Cardiac muscle cell (in vitro differentiated cells and primary cell): ENCODE results near the gene SIGLEC6. TPM values are rescaled to one million over a fixed set of nuclear protein-coding genes. Genes with fewer than 3 reads are reported as not detected.

ENCODE experiments used
- DNase-seq, 2 donors: peaks; one replicate each; pipeline versions ENCODE4 v3.0.0 to v3.0.0-alpha.2; 2010 to 2017; ENCODE audit warnings: low read depth in 1 of 2, low spot score in 1 of 2
- H3K27ac ChIP-seq: fragments of 200-600 bp; sonication (generic); 2 replicates; pipeline ENCODE4 v1.5.1; 2016
- H3K27me3 ChIP-seq: fragments of 200-600 bp; sonication (generic); 2 replicates; pipeline ENCODE4 v1.6.0; 2016; ENCODE audit warnings: control low read depth
- H3K36me3 ChIP-seq: fragments of 200-600 bp; sonication (generic); 2 replicates; pipeline ENCODE4 v1.5.1; 2016; ENCODE audit warnings: control low read depth
- H3K4me1 ChIP-seq: fragments of 200-600 bp; sonication (generic); 2 replicates; pipeline ENCODE4 v1.8.1; 2017; ENCODE audit warnings: low read depth, mild to moderate bottlenecking, mixed run types
- H3K4me3 ChIP-seq: fragments of 200-600 bp; sonication (generic); 2 replicates; pipeline ENCODE4 v1.5.1; 2016; ENCODE audit warnings: mild to moderate bottlenecking
- H3K9me3 ChIP-seq: fragments of 200-600 bp; sonication (generic); 2 replicates; pipeline ENCODE4 v1.5.1; 2017; ENCODE audit warnings: low read depth, mild to moderate bottlenecking, control low read depth
- polyA plus RNA-seq: library from polyadenylated mRNA; unstranded; fragments of >200 nt; fragmentation: Nextera tagmentation; extraction: Ambion mirVana; gene quantifications from 2 replicates; pipeline ENCODE4 v1.2.1, GENCODE V29; 2016
- total RNA-seq: library from RNA; depleted of rRNA; stranded (reverse); fragments of >200 nt; gene quantifications from 2 replicates; pipeline ENCODE4 v1.2.3, GENCODE V29; 2016
- TF ChIP-seq, protein P1 (sequence below): IDR thresholded peaks from 2 replicates; pipeline ENCODE4 v1.5.1; 2012; ENCODE audit warnings: low read depth, mild to moderate bottlenecking, low read length

SIGLEC6 gene
- total and polyA plus RNA-seq, 2 experiments from 2014 or later = not detected

DNA sequence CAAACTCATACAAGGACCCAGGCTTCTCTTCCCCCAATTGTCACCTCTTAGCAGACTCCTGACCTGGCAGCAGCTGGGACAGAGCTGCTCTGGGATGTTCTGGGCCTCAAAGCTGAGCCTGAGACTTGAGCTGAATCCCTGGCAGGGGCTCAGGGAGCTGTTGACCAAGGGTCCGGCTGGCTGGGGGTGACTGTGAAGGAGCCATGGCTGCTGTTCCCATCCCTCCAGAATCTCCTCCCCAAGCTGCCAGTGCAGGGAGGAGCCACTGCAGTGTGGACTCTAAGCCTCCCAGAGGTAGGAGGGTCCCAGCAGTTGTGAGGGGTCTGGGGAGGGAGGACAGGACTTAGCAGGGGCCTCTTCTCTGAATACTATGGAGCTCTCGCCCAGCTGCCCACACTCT lies 2.2 kb downstream of the SIGLEC6 start:
- Histone ChIP-seq H3K27ac (no peak overlapping the region), H3K36me3 (no peaks in the 10 kb centered on the region), H3K4me1 (no peaks in the 10 kb centered on the region), H3K27me3 (no peaks in the 10 kb centered on the region), H3K4me3 (no peak overlapping the region), H3K9me3 (no peaks in the 10 kb centered on the region)
- DNase-seq = no peak
- TF ChIP-seq, protein P1, sequence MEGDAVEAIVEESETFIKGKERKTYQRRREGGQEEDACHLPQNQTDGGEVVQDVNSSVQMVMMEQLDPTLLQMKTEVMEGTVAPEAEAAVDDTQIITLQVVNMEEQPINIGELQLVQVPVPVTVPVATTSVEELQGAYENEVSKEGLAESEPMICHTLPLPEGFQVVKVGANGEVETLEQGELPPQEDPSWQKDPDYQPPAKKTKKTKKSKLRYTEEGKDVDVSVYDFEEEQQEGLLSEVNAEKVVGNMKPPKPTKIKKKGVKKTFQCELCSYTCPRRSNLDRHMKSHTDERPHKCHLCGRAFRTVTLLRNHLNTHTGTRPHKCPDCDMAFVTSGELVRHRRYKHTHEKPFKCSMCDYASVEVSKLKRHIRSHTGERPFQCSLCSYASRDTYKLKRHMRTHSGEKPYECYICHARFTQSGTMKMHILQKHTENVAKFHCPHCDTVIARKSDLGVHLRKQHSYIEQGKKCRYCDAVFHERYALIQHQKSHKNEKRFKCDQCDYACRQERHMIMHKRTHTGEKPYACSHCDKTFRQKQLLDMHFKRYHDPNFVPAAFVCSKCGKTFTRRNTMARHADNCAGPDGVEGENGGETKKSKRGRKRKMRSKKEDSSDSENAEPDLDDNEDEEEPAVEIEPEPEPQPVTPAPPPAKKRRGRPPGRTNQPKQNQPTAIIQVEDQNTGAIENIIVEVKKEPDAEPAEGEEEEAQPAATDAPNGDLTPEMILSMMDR = no peak

DNA sequence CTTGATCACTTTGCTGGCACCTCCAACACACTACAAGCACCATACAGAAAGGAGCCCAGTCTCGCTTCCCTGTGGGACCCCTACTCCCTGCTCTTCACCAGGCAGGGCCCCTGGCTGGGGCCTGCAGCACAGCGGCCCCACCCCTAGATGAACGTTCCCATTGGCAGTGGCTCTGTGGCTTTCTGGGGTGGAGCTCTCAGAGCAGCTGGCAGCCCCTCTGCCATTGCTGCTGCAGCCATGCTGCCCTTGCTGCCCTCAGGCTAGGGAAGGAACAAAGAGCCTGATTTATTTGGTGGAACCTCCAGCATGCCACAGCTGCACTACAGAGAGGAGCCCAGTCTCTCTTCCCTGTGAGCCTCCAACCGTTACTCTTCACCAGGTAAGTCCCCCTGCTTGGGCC lies 5.8 kb downstream of the SIGLEC6 start:
- Histone ChIP-seq H3K27ac (no peak overlapping the region), H3K4me3 (no peak overlapping the region), H3K27me3 (no peaks in the 10 kb centered on the region), H3K36me3 (no peaks in the 10 kb centered on the region), H3K4me1 (no peaks in the 10 kb centered on the region), H3K9me3 (no peaks in the 10 kb centered on the region)
- no peak for DNase-seq
- TF ChIP-seq, protein P1 = no peak

DNA sequence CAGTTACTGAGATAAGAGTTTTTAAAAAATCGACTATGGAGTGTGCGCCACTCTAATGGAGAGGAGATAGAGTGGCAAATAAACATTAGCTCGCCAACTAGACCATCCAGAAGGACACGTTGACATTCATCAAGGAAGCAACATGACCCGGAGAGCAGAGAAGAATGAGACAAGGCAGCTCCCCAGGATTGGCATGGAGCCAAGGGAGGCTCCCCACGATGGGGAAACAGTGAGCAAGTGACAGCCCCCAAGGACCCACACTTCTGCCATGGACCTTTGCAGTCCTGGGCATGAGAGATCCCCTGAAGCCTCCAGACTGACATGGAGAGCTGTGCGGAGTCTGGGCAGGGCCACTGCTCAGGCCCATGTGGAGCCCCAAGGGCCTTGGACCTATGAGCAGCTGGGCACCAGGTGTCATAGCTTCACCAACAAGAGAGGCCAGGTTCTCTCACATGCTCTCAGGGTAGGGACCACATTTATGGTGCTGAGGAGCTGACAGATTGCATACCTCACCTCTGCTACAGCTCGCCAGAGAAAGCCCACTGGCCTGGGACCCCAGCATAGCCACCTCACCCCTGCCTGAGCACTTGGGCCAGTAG lies 6.7 kb downstream of the SIGLEC6 start:
- Histone ChIP-seq H3K27me3 (no peaks in the 10 kb centered on the region), H3K27ac (no peak overlapping the region), H3K4me1 (no peaks in the 10 kb centered on the region), H3K4me3 (no peak overlapping the region), H3K36me3 (no peaks in the 10 kb centered on the region), H3K9me3 (no peaks in the 10 kb centered on the region)
- TF ChIP-seq, protein P1 = no peak
- DNase-seq = no peak

DNA sequence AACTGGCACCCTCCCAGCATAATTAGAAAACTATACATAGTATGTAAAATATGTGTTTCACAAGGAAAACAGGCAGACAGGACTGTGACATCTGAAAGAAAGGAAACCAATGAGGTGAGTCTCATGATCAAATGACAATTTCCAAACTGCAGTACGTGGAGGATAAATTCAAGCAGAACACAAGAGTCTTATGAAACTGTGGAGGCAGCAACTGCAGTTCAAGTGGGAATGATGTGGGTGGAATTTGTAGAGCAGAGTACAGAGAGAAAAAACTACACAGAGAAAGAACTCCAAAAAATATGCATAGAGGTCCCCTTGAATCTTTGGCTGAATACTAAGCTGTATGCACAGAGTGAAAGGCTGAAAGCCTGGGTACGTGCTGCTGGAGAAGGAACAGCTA lies 9.7 kb downstream of the SIGLEC6 start:
- TF ChIP-seq, protein P1 = no peak
- no peaks in the 10 kb centered on the region for H3K36me3 ChIP-seq
- no peaks in the 10 kb centered on the region for H3K9me3 ChIP-seq
- no peak overlapping the region for H3K27ac ChIP-seq
- H3K4me3 ChIP-seq = no peak overlapping the region
- no peaks in the 10 kb centered on the region for H3K4me1 ChIP-seq
- H3K27me3 ChIP-seq = no peaks in the 10 kb centered on the region
- no peak for DNase-seq

DNA sequence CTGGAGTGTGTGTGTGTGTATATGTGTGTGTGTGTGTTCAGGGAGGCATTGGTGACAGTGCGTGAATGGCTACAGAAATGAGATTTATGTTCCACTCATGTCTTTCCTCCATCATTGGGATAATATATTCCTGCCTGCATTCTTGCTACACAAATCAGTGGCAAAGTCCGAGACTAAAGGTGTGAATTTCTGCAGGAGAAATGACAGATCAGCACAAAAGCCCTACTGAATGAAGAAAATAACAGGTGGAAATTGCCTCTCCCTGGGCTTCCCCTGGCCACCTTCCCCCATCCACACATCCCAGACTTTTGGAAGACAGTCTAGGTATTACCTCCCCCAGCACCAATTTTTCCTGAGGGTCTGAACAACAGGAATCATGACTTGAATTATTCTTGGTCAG lies 10.1 kb downstream of the SIGLEC6 start:
- no peak overlapping the region for H3K4me3 ChIP-seq
- no peaks in the 10 kb centered on the region for H3K27me3 ChIP-seq
- no peaks in the 10 kb centered on the region for H3K36me3 ChIP-seq
- TF ChIP-seq, protein P1 = no peak
- H3K27ac ChIP-seq = no peak overlapping the region
- H3K4me1 ChIP-seq = no peaks in the 10 kb centered on the region
- no peaks in the 10 kb centered on the region for H3K9me3 ChIP-seq
- no peak for DNase-seq

DNA sequence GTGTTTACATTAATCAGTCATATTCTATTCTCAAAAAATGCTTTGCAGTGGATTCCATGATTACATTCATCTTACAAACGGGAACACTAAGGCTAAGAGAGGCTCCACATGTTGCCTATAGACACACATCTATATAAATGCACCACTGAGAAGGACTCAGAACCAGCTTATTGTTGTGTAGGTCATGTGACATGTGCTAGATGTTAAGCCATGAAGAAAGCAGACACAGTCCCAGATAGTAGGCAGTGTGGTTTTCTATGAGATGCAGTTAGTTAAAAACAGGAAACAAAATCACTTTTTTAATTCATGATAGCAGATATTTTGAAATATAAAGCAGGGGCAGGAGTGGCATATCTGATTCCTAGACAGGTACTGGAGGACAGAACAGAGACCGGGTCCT lies 10.7 kb downstream of the SIGLEC6 start:
- Histone ChIP-seq H3K9me3 (no peaks in the 10 kb centered on the region), H3K27me3 (no peaks in the 10 kb centered on the region), H3K27ac (no peak overlapping the region), H3K36me3 (no peaks in the 10 kb centered on the region), H3K4me3 (no peak overlapping the region), H3K4me1 (no peaks in the 10 kb centered on the region)
- DNase-seq = no peak
- TF ChIP-seq, protein P1 = no peak
